BE2C (cell line): ENCODE measurements around the gene MGLL.

Experiments
- DNase-seq: peaks from one replicate; pipeline ENCODE4 v3.0.0-alpha.2; 2020
- H3K27me3 ChIP-seq: fragments of 250-450 bp; sonication (Bioruptor Pico); 2 replicates; pipeline ENCODE4 v1.5.1; 2020; ENCODE audit warnings: mild to moderate bottlenecking
- H3K36me3 ChIP-seq: fragments of 250-450 bp; sonication (Bioruptor Pico); 2 replicates; pipeline ENCODE4 v1.5.1; 2020; ENCODE audit warnings: mild to moderate bottlenecking
- H3K4me1 ChIP-seq: fragments of 250-450 bp; sonication (Bioruptor Pico); 2 replicates; pipeline ENCODE4 v1.5.1; 2020
- H3K4me3 ChIP-seq: 2 replicates; pipeline ENCODE4 v1.5.1; 2011; ENCODE audit warnings: low read depth, low read length
- H3K9me3 ChIP-seq: fragments of 250-450 bp; sonication (Bioruptor Pico); 2 replicates; pipeline ENCODE4 v1.5.1; 2020
- CTCF ChIP-seq: IDR thresholded peaks from 2 replicates; pipeline ENCODE4 v1.5.1; 2012; ENCODE audit warnings: mild to moderate bottlenecking, low read depth, low read length

MGLL gene

GRCh38 chr3:127702151-127702578 lies 120.2 kb downstream of the MGLL start:
- no peak overlapping the region for H3K4me3 ChIP-seq
- no peak for DNase-seq
- no peaks in the 10 kb centered on the region for H3K36me3 ChIP-seq
- peaks cover 10% of the 10 kb centered on the region for H3K4me1 ChIP-seq
- H3K27me3 ChIP-seq = no peaks in the 10 kb centered on the region
- no peak for TF ChIP-seq CTCF
- H3K9me3 ChIP-seq = no peaks in the 10 kb centered on the region

GRCh38 chr3:127701280-127701911 lies 120.9 kb downstream of the MGLL start:
- DNase-seq = no peak
- no peaks in the 10 kb centered on the region for H3K9me3 ChIP-seq

GRCh38 chr3:127700406-127700805 lies 121.9 kb downstream of the MGLL start:
- Histone ChIP-seq H3K36me3 (no peaks in the 10 kb centered on the region), H3K4me1 (peaks cover 16% of the 10 kb centered on the region), H3K4me3 (no peak overlapping the region), H3K27me3 (no peaks in the 10 kb centered on the region), H3K9me3 (no peaks in the 10 kb centered on the region)
- DNase-seq = no peak
- TF ChIP-seq CTCF = no peak

More at GRCh38 chr3:127701280-127701911, 120.9 kb downstream of the MGLL start:
- H3K4me3 ChIP-seq = no peak overlapping the region
- no peaks in the 10 kb centered on the region for H3K36me3 ChIP-seq
- H3K27me3 ChIP-seq = no peaks in the 10 kb centered on the region
- H3K4me1 ChIP-seq = peaks cover 15% of the 10 kb centered on the region
- no peak for TF ChIP-seq CTCF

- peaks cover 16% of the 10 kb centered on the region for H3K4me1 ChIP-seq
- no peak overlapping the region for H3K4me3 ChIP-seq
- H3K9me3 ChIP-seq = no peaks in the 10 kb centered on the region
- H3K27me3 ChIP-seq = no peaks in the 10 kb centered on the region
- no peak for DNase-seq
- TF ChIP-seq CTCF = no peak
- H3K36me3 ChIP-seq = no peaks in the 10 kb centered on the region
Measured at GRCh38 chr3:127699416-127700300, 122.7 kb downstream of the MGLL start.

GRCh38 chr3:127698691-127699415 lies 123.5 kb downstream of the MGLL start:
- Histone ChIP-seq H3K4me3 (no peak overlapping the region), H3K36me3 (no peaks in the 10 kb centered on the region), H3K27me3 (no peaks in the 10 kb centered on the region), H3K4me1 (peaks cover 16% of the 10 kb centered on the region), H3K9me3 (no peaks in the 10 kb centered on the region)
- TF ChIP-seq CTCF = no peak
- DNase-seq = peak; percentile 2
